HG03565 (cell line): ENCODE data around the gene TSPAN32.

ENCODE experiments used
- ATAC-seq: cut with Tn5 transposase; IDR thresholded peaks from one replicate; pipeline ENCODE4 v1.9.1; 2021; ENCODE audit warnings: mild to moderate bottlenecking, moderate library complexity; ENCODE audit not compliant: unreplicated experiment

TSPAN32 gene

DNA sequence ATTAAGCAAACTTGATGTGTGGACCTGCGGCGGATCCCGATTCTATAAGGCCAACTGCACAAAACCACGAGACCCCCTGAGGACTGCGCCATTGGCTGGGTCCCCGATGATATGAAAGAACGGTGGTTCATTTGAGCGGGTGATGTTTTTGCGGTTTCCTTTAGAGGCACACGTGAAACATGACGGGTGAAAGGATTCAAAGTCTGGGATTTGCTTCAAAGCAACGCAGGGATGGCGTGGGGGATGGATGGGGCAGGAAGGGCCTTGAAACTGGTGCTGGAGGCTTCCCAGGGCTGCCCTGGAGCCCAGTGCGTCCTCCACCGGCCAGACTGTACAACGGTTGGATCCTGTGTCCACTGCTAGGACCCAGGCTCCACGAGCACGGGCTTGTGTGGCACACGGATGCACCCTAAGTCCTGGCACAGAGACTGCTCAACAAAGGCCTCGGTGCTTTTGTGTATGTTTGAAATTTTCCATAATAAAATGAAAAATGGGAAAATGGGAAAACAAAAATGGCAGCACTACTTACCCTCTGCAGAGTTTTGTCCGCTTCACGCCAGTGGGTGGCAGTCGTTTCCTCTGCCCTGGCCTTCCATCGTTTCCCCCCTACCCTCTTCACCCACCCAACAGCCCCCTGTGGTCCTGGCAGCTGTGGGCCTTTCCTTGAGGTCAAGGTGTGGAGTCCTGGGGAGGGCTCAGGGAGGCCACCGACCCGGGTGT is 35.1 kb upstream of the TSPAN32 start:
- no peak for ATAC-seq

DNA sequence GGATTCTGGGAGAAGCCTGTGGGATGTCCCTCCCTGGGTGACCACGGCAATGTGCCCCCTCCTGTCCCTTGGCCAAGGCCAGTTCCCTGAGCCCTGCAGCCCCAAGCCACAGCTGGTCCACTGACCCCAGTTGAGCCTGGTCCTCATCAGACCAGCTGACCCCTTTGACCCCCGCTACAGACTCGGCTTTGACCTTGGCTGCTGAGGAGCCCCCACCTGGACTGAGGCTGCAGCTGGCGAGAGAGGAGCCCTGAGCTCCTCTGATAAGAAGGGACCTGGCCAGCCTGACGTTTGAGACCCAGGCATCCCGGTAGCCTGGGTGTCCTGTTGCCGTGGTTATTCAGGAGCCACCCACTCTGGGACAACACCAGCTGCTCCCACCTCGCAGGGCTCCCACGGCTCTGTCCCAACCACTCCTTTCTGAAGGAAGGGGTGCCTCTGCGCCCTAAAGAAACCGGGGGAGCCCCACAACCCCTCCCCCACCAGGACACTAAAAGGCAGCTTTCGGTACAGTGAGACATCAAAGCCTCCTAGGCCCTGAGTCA is 34.4 kb upstream of the TSPAN32 start:
- no peak for ATAC-seq

DNA sequence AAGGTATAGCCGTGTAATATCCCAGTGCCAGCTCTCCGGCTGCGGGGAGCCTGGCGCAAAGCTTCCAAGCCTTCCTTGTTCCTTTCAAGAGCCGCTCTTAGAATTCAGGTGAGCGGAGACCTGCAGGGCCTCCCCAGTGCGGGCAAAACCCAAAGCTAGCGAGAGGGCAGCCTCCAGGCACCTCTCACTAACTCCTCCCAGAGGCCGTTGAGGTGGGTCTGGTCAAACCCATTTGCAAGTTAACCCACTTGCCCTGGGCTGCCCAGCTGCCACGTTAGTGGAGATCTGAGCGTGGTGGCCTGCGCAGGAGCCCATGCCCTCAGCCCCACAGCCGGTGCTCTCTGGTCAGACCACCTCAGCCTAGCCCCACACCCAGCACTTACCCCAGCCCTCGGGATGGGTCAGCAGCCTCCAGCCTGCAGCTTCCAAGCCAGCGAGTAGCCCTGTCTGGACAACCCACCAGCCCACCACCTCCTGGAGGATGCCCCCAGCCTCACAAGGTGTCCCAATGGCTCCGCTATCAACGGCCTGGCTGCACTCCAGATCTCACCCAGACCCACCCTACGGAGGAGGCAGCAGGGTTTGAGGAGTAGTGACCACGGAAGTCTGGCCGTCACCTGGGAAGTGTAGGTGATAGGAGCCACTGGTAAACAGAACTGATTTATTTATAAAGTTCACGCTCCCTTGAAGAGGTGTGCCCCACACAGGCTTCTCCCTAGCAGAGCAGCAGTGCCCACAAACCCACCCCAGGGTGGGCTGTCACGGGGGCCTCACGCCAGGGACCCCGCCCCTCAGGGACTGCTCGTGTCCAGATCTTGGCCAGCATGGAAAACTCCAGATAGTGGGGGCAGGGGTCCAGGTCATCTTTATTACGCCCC is 33.7 kb upstream of the TSPAN32 start:
- ATAC-seq: no peak

DNA sequence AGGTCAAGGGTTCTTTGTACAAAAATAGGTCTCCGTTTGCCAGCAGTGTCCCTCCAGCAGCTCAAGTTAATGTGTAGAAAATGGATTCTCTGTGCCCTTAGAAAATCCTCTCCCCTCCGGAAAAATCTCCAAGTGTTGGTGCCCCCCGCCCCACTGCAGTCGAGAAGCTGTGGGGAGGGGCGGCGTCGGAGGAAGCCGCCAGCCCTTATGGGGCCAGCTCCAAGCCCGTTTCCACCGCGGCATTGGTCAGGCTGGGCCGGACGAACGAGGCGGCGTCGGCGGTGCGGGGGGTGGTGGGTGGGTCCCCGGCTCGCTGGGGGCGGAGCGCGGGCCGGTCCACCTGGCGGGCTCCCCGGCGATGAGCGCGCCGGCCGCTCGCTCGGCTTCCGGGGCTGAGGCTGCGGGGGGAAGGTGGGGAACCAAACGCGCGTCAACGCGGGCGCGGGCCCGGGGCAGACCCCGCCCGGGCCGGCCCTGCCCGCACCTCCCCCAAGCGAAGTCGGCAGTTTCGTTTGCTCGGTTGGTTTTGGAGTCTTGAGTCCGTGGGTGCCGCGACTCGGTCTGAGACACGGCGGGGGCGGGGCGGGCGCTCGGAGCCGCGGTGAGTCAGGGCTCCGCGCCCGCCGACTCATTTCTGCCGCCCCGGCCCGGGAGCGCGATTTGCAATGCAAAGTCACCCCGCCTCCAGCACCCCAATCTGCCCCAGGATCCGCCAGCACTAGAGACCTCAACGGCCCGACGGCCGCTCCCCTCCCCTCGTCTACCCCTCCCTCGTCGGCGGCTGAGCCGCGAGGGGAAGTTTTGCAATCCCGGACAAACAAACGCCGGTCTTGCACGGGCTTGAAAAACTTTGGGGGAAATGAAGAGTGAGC is 32.8 kb upstream of the TSPAN32 start:
- ATAC-seq: no peak

DNA sequence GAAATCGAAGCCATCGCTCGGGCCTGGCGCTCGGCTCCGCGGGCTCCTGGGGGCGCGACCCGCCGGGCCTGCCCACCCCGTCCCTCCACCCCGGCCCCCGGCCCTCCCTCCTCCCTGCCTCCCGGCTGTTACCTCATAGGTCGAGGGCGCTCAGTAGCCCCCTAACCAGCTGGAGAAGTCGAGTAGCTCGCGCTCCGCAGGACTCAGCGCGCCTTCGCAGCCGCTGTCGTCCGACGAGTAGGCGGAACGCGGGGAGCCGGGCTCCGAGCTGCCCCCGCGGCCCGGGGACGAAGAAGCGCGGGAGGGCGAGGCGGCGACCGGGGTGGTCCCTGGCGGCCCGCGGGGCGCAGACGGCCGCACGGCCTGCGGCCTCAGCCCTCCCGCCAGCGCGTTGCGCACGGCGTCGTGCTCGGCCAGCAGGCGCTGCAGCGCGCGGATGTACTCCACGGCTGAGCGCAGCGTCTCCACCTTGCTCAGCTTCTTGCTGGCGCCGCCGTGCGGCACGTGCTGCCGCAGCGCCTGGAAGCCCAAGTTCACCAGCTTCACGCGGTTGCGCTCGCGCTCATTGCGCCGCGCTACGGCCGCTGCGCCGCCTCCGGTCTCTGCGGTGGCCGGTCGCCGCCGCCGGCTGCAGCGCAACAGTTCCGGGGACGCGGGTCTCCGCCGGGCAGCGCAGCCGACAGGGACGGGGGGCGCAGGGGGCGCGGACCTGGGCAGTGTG is 32.1 kb upstream of the TSPAN32 start:
- ATAC-seq: no peak

DNA sequence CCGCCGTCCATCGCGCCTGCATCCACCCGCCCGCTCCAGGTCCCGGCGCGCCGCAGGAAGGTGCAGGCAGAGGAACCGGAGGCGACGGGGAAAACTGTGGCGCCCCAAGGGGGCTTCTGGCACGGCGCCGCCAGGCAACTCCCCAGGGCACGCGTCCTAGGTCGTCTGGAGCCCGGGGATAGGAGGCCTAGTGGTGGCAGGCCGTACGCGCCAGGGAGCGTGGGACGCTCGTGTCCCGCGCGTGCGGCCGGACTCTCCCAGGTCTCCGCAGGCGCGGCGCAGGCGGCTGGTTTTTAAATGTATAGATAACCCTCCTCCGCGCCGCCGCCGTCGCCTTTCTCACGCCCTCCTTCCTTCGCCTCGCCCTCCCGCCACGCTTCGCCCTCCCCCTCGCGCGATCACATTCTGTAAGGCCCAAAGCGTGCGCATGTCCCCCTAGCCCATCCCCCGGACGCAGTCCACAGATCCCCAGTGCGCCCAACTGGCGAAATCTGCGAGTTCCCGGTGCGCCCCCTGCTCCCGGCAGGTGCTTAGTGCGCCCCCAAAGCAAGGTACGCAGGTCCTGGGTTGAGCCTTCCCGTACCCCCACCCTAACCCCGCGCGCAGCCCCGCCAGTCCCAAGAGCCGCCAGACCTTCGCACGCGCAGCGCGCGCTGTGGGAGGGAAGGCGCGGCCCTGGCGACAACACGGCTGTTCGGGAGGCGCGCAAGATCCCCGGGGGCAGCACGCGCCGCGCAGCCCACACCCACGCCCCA is 31.3 kb upstream of the TSPAN32 start, which contains the start of gene ASCL2:
Gene ASCL2, minus strand, starts transcription at position 267 of the 755 bp plus-strand sequence. Its CDS starts 256 bp downstream, at position 11.
- no peak for ATAC-seq

DNA sequence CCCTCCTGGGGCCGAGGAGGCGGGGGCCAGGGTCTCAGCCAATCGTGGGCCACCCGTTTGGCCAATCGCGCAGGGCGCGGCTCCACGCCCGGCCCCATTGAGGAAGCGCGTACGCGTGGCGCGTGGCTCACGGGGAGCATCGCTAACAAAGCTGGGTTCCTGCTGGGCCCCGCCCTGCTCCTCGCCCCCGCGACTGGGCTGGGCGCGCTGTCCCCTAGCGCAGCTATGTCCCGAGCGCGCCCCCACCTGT is 30.8 kb upstream of the TSPAN32 start:
- ATAC-seq: no peak

DNA sequence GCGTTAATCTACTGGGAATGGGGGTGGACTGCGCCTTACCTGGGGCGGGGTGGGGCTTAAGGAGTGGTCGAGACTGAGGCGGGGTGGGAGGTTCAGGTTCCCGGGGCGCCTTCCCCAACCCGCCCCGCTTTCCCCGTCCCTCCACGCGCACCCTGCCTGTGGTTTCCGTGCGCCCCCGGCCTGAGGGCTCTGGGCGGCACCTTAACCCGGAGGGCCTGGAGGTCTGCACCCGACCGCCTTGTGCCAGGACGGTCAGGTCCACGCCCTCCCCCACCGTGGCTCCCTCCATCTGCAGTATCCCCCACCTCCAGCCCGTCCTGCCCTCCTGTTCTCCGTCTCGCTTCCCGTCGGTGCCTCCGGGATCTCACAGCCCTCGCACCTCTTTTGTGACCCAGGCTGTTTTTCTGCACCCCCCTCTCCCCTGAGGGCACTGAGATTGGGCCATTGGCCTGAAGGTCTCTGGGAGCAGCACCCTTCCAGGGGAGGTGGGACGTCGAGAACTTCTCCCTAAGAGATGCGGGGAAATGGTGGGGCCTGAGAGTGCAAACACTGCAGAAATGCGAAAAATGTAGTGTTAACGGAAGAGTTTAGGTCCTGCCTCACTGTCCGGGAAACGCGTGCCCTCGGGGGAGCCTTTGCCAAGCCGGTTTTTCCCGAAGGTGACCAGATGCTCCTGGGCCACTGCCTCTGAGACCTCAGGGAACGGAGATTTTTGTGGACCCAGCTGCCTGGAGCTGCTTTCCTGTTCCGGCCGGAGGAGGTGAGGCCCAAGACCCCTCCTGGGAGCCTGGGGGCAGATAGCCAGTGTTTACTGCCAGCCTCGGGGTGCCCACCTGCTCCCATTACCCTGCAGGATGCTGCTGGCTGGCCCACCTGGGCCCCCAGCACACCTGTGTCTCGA is 30.2 kb upstream of the TSPAN32 start:
- ATAC-seq: no peak

DNA sequence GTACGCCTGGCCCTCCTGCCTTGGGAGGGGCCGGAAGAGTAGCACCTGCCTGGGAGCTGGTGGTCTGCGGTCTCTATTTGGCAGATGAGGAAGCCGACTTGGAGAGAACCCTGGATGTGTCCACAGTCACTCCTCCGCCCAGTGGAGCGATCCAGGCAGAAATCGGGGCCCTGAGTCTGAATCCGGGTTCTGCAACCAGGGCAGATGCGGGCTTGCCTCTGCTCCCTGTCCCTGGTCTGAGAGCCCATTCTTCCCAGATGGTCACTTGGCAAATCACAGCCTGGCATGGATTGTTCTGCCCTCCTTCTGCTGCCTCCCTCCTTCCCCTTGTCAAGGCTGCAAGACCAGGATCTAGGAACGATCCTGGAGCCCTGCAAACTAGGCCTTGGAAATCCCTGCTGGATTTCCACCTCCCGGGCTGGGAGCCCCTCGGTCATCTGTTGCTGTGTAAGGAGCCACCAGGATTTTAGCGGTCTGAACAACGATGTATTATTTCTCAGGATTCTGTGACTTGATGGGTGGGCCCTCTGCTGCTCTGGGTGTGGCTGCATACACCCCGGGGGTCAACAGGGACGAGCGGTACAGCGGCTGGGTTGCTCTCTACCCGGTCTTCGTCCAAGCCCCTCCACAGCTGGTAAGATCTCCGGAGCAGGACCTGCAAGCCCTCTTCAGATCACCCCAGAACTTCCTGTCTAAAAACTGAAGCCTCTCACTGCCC is 29.4 kb upstream of the TSPAN32 start:
- ATAC-seq: no peak

DNA sequence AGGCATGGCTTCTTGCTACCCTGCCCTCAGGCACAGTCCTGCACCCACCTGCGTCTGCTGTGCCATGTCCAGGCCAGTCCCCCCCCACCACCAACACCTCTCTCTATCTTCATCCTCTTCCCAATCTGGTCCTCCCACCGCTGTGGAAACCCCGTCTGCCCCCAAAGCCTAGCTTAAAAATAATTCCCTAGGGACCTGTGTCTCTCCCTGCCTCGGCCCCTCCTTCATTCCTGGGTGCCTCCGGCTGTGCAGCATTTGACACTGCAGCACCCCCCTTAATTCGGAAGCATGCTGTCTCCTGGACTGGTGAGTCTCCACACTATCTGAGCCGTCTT is 28.9 kb upstream of the TSPAN32 start:
- ATAC-seq: no peak

DNA sequence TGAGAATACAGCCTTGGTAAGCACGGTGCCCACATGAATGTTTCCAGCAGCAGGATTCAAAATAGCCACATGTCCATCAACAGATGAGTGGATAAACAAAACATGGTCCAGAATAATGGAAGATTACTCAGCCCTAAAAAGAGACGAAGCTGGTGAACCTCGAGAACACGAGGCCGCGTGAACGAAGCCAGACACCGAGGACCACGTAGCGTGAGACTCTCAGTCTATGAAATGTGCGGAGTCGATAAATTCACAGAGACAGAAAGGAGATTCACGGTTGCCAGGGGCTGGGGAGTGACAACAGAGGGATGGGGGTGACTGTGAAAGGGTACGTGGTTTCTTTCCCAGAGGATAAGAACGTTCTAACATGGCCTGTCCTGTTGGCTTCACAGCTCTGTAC is 28.5 kb upstream of the TSPAN32 start:
- no peak for ATAC-seq

DNA sequence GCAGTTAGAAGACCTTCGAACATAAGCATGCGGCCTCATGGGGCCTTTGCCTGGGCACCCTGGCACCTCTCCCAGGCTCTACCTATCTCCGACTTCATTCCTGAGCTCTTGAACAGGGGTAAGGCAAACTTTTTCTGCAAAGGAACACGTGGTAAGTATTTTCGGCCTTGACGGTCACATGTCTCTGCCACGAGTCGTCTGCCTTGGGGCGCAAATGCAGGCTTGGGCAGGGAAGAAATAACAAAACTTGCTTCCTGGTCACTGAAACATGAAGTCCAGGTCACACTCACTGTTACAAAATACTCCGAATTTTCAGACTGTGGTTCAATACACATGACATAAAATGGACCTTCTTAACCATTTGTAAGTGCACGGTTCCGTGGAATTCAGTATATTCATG is 28.0 kb upstream of the TSPAN32 start:
- no peak for ATAC-seq

DNA sequence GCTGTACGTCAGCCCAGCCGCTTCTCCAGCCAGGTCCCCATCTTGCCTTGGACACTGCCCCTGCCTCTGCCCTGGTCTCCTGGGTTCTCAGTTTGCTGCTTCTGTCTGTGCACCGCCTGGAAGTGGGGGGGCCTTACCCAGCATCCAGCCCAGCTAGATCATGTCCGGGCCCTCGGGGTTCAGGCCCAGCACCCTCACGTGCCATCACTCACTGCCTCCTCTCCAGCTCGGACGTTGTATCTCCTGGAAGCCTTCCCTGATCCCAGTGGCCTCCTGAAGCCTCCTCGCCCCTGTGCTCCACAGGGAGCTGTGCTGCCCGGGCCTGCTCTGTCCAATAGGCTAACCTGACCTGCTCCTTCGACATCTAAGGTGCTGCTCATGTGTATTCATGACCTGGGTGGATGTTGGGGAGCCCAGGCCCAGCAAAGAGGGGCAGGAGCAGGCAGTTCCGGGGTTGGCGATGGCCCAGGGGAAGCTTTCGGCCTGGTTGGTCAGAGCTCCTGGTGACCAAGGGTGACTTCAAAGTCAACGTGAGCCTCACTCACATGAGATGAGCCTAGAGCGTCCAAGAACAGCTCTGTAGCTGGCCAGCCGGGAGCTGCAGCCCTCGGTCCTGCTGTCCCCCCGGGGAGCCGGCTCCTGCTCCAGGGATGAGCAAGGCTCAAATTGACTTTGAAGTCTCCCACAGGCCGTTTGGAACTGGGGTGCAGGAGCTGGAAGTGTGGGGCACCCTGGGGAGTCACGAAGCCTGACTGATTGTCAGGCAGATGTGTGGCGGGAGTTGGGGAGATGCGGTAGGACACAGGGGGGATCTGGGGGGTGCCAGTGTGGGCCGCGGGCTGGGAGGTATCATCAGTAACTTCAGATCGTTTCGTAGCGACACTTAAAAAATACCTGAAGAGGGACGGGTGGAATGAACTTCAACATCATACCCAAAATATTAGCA is 26.2 kb upstream of the TSPAN32 start:
- ATAC-seq: no peak

DNA sequence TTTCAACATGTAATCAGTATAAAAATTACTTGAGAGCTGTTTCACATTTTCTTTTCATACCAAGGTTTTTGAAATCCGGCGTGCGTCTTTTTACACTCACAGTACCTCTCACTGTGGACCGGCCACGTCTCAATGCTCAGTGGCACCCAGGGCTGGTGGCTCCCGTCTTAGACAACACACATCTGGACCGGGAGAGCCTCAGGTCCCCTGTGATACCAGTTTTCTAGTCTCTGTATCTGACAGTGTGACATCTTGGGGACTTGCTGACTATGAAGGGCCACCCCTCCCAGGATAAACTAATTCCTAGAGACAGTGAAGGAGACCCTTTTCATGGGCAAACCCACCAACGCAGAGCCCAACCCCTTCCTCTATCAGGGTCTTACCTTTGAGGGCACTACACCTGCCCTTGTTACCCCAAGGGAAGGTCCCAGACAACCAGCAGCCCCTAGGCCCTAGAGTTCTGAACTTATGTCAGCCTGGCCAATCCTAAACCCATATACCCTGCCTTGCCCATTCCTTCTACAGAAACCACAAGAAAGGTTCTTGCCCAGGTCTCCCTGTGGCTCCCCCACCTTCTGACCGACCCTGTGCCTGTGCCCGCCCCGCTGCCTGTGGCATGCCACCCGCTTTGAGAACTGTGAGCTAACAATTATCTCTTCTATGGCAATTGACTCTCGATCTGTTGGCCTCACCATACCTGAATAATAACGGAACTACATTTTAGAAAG is 25.4 kb upstream of the TSPAN32 start:
- ATAC-seq: no peak

DNA sequence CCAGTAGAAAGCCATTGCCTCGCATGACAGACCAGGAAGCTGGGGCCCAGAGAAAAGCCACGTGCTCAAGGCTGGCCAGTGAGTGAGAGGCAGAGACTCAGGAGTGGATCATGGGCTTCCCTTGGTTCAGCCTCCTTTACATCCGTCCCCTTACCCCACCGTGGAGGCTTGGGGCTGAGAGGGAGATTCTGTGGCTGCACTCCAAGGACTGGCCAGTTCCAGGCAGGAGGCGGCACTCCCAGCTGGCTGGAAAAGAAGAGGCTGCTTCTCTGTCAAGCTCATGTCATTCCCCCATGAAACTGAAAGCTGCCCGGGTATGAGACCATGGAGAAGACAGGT is 24.8 kb upstream of the TSPAN32 start:
- ATAC-seq: no peak

DNA sequence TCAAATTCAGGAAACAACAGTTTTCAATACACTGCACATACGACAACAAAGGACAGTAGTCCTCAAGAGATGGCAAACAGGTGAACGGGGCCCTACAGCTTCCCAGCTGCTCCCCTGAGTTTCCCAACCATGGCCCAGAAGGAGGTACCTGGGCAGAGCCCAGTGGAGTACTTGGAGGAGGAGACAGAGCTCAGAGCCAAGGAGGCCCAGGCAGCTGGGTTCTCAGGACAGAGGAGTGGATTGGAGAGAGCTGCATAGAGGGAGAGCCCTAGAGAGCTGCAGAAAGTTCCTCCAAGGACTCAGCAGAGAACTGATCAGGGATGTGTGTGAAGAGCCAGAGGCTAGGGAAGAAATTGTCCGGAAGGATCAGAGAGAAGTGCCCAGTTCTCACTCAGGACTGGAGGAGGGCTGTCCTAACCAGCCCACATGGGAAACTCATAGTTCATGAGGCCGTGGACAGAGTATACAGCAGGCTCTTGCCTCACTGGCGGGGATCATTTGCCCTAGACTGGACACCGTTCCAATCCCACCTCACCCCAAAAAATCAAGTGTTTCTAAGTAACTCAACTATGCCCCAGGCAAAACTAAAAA is 23.8 kb upstream of the TSPAN32 start:
- ATAC-seq: no peak
